IMR-90 (cell line): ENCODE results near the gene NAA80. TPM values are rescaled to one million over a fixed set of nuclear protein-coding genes. Genes with fewer than 3 reads are reported as not detected.

Experiments
- ATAC-seq: fragments of 200-7000 bp; cut with Tn5 transposase; 2 replicates; pipeline ENCODE4 v1.9.1; 2020; ENCODE audit warnings: low read depth, mild to moderate bottlenecking, moderate library complexity
- BruUV-seq: library from RNA; stranded (reverse); fragments of 400-500 nt; replicated peaks from 2 replicates; lab custom pipeline; 2021; lab: Mats Ljungman, UMichigan
- CTCF ChIA-PET: fragments of 300-600 bp; formaldehyde crosslinking; extraction: SDS; loops from one replicate; lab custom pipeline; 2021; ENCODE audit warnings: antibody characterized with exemption; lab: Yijun Ruan, JAX
- POLR2A ChIA-PET: fragments of 300-600 bp; sonication (Branson Sonifier 250); formaldehyde crosslinking; loops from one replicate; lab custom pipeline; 2022; ENCODE audit warnings: antibody characterized with exemption; ENCODE audit not compliant: unreplicated experiment; lab: Charles Lee
- DNase-seq: peaks from one replicate; pipeline ENCODE4 v3.0.0; 2013
- H2AFZ ChIP-seq: replicated peaks from 2 replicates; pipeline ENCODE3; 2013; ENCODE audit warnings: low read length, mild to moderate bottlenecking; ENCODE audit not compliant: poor library complexity
- H2AK5ac ChIP-seq: 2 replicates; pipeline ENCODE4 v1.6.1; 2013; ENCODE audit warnings: low read depth, low read length, inconsistent platforms
- H2AK9ac ChIP-seq: replicated peaks from 2 replicates; pipeline ENCODE3; 2013; ENCODE audit warnings: mild to moderate bottlenecking, low read depth, low read length, moderate library complexity; ENCODE audit not compliant: poor library complexity
- H2BK120ac ChIP-seq: 2 replicates; pipeline ENCODE4 v1.6.1; 2013; ENCODE audit warnings: low read depth, low read length, inconsistent platforms
- H2BK15ac ChIP-seq: 3 replicates; pipeline ENCODE4 v1.6.1; 2013; ENCODE audit warnings: low read depth, low read length, inconsistent platforms
- H2BK20ac ChIP-seq: 2 replicates; pipeline ENCODE4 v1.6.1; 2013; ENCODE audit warnings: low read depth, mild to moderate bottlenecking, inconsistent platforms, low read length, moderate library complexity
- H2BK5ac ChIP-seq: 2 replicates; pipeline ENCODE4 v1.6.1; 2013; ENCODE audit warnings: mild to moderate bottlenecking, low read depth, low read length, inconsistent platforms; ENCODE audit not compliant: poor library complexity, severe bottlenecking
- H3K14ac ChIP-seq: replicated peaks from 2 replicates; pipeline ENCODE4 v1.6.1; 2013; ENCODE audit warnings: low read depth, low read length, inconsistent platforms
- H3K18ac ChIP-seq: 2 replicates; pipeline ENCODE4 v1.6.1; 2013; ENCODE audit warnings: low read depth, low read length, control low read depth
- H3K23ac ChIP-seq: 2 replicates; pipeline ENCODE4 v1.6.1; 2013; ENCODE audit warnings: low read depth, low read length, inconsistent platforms
- H3K27ac ChIP-seq: 2 replicates; pipeline ENCODE4 v1.5.1; 2013; ENCODE audit warnings: mild to moderate bottlenecking, control low read depth, low read length; ENCODE audit not compliant: insufficient read depth
- H3K27me3 ChIP-seq: 2 replicates; pipeline ENCODE4 v1.6.1; 2013; ENCODE audit warnings: low read length; ENCODE audit not compliant: control insufficient read depth, insufficient read depth
- H3K36me3 ChIP-seq: 2 replicates; pipeline ENCODE4 v1.6.1; 2013; ENCODE audit warnings: low read length, mixed read lengths; ENCODE audit not compliant: control insufficient read depth, insufficient read depth
- H3K4ac ChIP-seq: 2 replicates; pipeline ENCODE4 v1.6.1; 2013; ENCODE audit warnings: low read depth, low read length, inconsistent platforms
- H3K4me1 ChIP-seq: 2 replicates; pipeline ENCODE4 v1.6.1; 2013; ENCODE audit warnings: low read length, mixed read lengths; ENCODE audit not compliant: control insufficient read depth, insufficient read depth
- H3K4me2 ChIP-seq: 2 replicates; pipeline ENCODE4 v1.6.1; 2013; ENCODE audit warnings: low read depth, mild to moderate bottlenecking, control low read depth, low read length, moderate library complexity
- H3K4me3 ChIP-seq: 2 replicates; pipeline ENCODE4 v1.5.1; 2013; ENCODE audit warnings: low read depth, mild to moderate bottlenecking, control low read depth, low read length, moderate library complexity; ENCODE audit not compliant: insufficient read depth
- H3K56ac ChIP-seq: 2 replicates; pipeline ENCODE4 v1.6.1; 2013; ENCODE audit warnings: low read length, inconsistent platforms; ENCODE audit not compliant: insufficient read depth; ENCODE audit errors: extremely low read depth
- H3K79me1 ChIP-seq, 2 experiments: 2 replicates each; pipeline ENCODE4 v1.6.1; 2013; ENCODE audit warnings: low read length in 2 of 2, inconsistent platforms in 1 of 2, low read depth in 1 of 2
- H3K9ac ChIP-seq: 2 replicates; pipeline ENCODE4 v1.6.1; 2013; ENCODE audit warnings: low read depth, low read length, control low read depth
- H3K9me1 ChIP-seq: 2 replicates; pipeline ENCODE4 v1.6.1; 2013; ENCODE audit warnings: low read length, inconsistent platforms; ENCODE audit not compliant: insufficient read depth
- H3K9me3 ChIP-seq: 2 replicates; pipeline ENCODE4 v1.6.1; 2013; ENCODE audit warnings: low read length; ENCODE audit not compliant: control insufficient read depth, insufficient read depth
- H4K20me1 ChIP-seq: 2 replicates; pipeline ENCODE4 v1.6.1; 2013; ENCODE audit warnings: low read length, inconsistent platforms; ENCODE audit not compliant: insufficient read depth
- H4K5ac ChIP-seq: 2 replicates; pipeline ENCODE4 v1.6.1; 2013; ENCODE audit warnings: mild to moderate bottlenecking, low read depth, low read length, control low read depth
- H4K8ac ChIP-seq, 2 experiments: 2 replicates each; pipeline ENCODE4 v1.6.1; 2013; ENCODE audit warnings: low read depth in 2 of 2, low read length in 2 of 2, control low read depth in 1 of 2, inconsistent platforms in 1 of 2
- H4K91ac ChIP-seq: 2 replicates; pipeline ENCODE4 v1.6.1; 2013; ENCODE audit warnings: low read depth, low read length, inconsistent platforms; ENCODE audit not compliant: insufficient read depth
- BHLHE40 ChIP-seq: fragments of 150-350 bp; IDR thresholded peaks from 2 replicates; pipeline ENCODE4 v1.6.1; 2016; ENCODE audit warnings: mild to moderate bottlenecking, low read depth, low read length
- CEBPB ChIP-seq: IDR thresholded peaks from 2 replicates; pipeline ENCODE4 v1.6.1; 2012; ENCODE audit warnings: low read depth, low read length, improper control_type of control experiment
- CHD1 ChIP-seq: IDR thresholded peaks from 2 replicates; pipeline ENCODE4 v1.6.1; 2012; ENCODE audit warnings: low read depth, low read length, improper control_type of control experiment
- FOS ChIP-seq: fragments of 150-350 bp; IDR thresholded peaks from 2 replicates; pipeline ENCODE4 v1.6.1; 2016; ENCODE audit warnings: low read depth, low read length
- MAFK ChIP-seq: IDR thresholded peaks from 2 replicates; pipeline ENCODE4 v1.6.1; 2012; ENCODE audit warnings: low read depth, low read length, improper control_type of control experiment
- MAZ ChIP-seq: IDR thresholded peaks from 2 replicates; pipeline ENCODE4 v1.6.1; 2012; ENCODE audit warnings: low read depth, mild to moderate bottlenecking, low read length, improper control_type of control experiment, moderate library complexity, borderline replicate concordance
- MXI1 ChIP-seq: IDR thresholded peaks from 2 replicates; pipeline ENCODE4 v1.6.1; 2012; ENCODE audit warnings: low read depth, mild to moderate bottlenecking, low read length, moderate library complexity, borderline replicate concordance
- NFE2L2 ChIP-seq: fragments of 150-350 bp; IDR thresholded peaks from 2 replicates; pipeline ENCODE4 v1.6.1; 2016; ENCODE audit warnings: low read depth, mild to moderate bottlenecking, low read length
- POLR2A ChIP-seq: IDR thresholded peaks from 2 replicates; pipeline ENCODE4 v1.6.1; 2012; ENCODE audit warnings: mild to moderate bottlenecking, low read depth, low read length
- RAD21 ChIP-seq: IDR thresholded peaks from 2 replicates; pipeline ENCODE4 v1.6.1; 2012; ENCODE audit warnings: low read length, improper control_type of control experiment
- RCOR1 ChIP-seq: IDR thresholded peaks from 2 replicates; pipeline ENCODE4 v1.6.1; 2012; ENCODE audit warnings: mild to moderate bottlenecking, low read length, improper control_type of control experiment; ENCODE audit not compliant: insufficient replicate concordance
- RFX5 ChIP-seq: IDR thresholded peaks from 2 replicates; pipeline ENCODE4 v1.8.0; 2012; ENCODE audit warnings: low read depth, mild to moderate bottlenecking, low read length, moderate library complexity
- SMC3 ChIP-seq: fragments of 150-350 bp; IDR thresholded peaks from 2 replicates; pipeline ENCODE4 v1.6.1; 2016; ENCODE audit warnings: low read depth, mild to moderate bottlenecking, antibody characterized with exemption, low read length, moderate library complexity
- WGBS, 2 experiments: methylation state at CpG; one replicate each; pipeline versions ENCODE4 v1.1.5 to v1.1.7; 2013; ENCODE audit warnings: missing lambda C conversion rate in 2 of 2; ENCODE audit not compliant: insufficient read length in 1 of 2; ENCODE audit errors: extremely low coverage in 2 of 2; 5-methylcytosine and 5-hydroxymethylcytosine counted together
- dilution Hi-C: fragments of 300-500 bp; cut with HindIII; formaldehyde crosslinking; loops from one replicate; pipeline ENCODE4 v1.14.3; 2018; ENCODE audit warnings: low sequenced_read_pairs; ENCODE audit not compliant: unreplicated experiment
- in situ Hi-C: fragments of 300-500 bp; cut with MboI; formaldehyde crosslinking; loops from 3 replicates; pipeline ENCODE4 v1.14.3; 2019; ENCODE audit warnings: low sequenced_read_pairs, inconsistent platforms, mixed read lengths
- intact Hi-C: fragments of 100-400 bp; cut with micrococcal nuclease; formaldehyde crosslinking; loops from 2 replicates; pipeline ENCODE4 v1.10.0; 2022
- polyA plus RNA-seq, 3 experiments: library from polyadenylated mRNA; depleted of rRNA; stranded (reverse); fragments of >200 nt; gene quantifications; 2 replicates each; pipeline ENCODE4 v1.2.3, GENCODE V29; 2012; ENCODE audit warnings: low replicate concordance in 1 of 3
- total RNA-seq: library from RNA; depleted of rRNA; stranded (reverse); fragments of >200 nt; gene quantifications from 2 replicates; pipeline ENCODE4 v1.2.3, GENCODE V29; 2012
- TF ChIP-seq, protein P1 (sequence below): conservative IDR thresholded peaks from 2 replicates; pipeline ENCODE4 v1.5.1; 2012; ENCODE audit warnings: mild to moderate bottlenecking, low read depth, low read length, improper control_type of control experiment
- TF ChIP-seq, protein P2 (sequence below): fragments of 150-350 bp; IDR thresholded peaks from 2 replicates; pipeline ENCODE4 v1.6.1; 2016; ENCODE audit warnings: low read depth, mild to moderate bottlenecking, low read length, moderate library complexity, borderline replicate concordance

Gene NAA80
- total and polyA plus RNA-seq, 2 of the 4 experiments (the other 2 are of a cell fraction), result 5.0 to 14.4 TPM

DNA sequence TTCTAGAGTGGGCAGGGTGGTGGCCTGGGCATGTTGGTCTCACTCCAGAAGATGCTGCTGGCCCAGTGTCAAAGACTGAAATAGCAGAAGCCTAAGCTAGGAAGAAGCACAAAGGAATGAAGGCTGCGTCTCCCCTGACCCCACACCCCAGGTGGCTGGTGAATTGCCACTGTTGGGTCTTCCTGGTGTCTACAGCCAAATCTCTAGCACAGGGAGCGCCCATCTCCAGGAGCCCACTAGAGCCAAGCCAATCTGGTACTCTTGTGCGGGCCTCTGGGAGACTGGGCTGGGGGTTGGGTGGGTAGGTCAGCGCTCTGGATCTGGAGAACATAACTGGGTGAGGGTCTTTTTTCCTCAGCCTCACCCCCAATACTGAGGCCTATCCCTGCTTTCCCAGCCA is 27.9 kb upstream of the NAA80 start:
- peaks cover 18% of the 10 kb centered on the region for H4K20me1 ChIP-seq
- H3K4me1 ChIP-seq, result peaks cover 11% of the 10 kb centered on the region
- dilution Hi-C loops, result no loop called here
- H4K5ac ChIP-seq, result no peak overlapping the region
- H2BK120ac ChIP-seq, result no peak overlapping the region
- no peak overlapping the region for H2BK15ac ChIP-seq
- no peak overlapping the region for H3K23ac ChIP-seq
- ChIA-PET CTCF (interaction anchor here (1.4 kb wide), 1 partner anchor 132 kb away, joined by 3 read pairs; no protein-coding TSS in a partner anchor), POLR2A (no interaction called here)
- no peak overlapping the region for H2BK5ac ChIP-seq
- peaks cover 31% of the 10 kb centered on the region for H3K36me3 ChIP-seq
- in situ Hi-C loops, result loop anchor here (25.0 kb wide), 3 partner anchors 1060 to 1835 kb away; partner anchors contain the start of genes ABHD14B, GPR62, MANF and PCBP4
- H2AK9ac ChIP-seq, result peak overlapping the region; percentile 92
- no peaks in the 10 kb centered on the region for H3K9me3 ChIP-seq
- peak overlapping the region; percentile 27; the same call in 1 of the 2 replicates for H3K4ac ChIP-seq
- peak overlapping the region in 1 of 2 experiments; percentile 34; a peak in 1 of 4 replicates for H4K8ac ChIP-seq
- H3K9ac ChIP-seq, result peak overlapping the region; percentile 82; the same call in 1 of the 2 replicates
- intact Hi-C loops, result no loop called here
- no peak overlapping the region for H3K18ac ChIP-seq
- peak overlapping the region; percentile 68; the same call in 1 of the 2 replicates for H2AK5ac ChIP-seq
- H2AFZ ChIP-seq, result no peak overlapping the region
- H3K27me3 ChIP-seq, result no peaks in the 10 kb centered on the region
- no peak overlapping the region; the same call in 1 of the 2 replicates for H3K27ac ChIP-seq
- H3K56ac ChIP-seq, result no peak overlapping the region
- TF ChIP-seq NFE2L2 (no peak), RCOR1 (no peak), MXI1 (no peak), BHLHE40 (no peak), SMC3 (no peak), POLR2A (no peak), RAD21 (no peak), RFX5 (no peak), MAFK (no peak), FOS (no peak), CHD1 (no peak), MAZ (no peak), CEBPB (no peak)
- TF ChIP-seq, protein P1, sequence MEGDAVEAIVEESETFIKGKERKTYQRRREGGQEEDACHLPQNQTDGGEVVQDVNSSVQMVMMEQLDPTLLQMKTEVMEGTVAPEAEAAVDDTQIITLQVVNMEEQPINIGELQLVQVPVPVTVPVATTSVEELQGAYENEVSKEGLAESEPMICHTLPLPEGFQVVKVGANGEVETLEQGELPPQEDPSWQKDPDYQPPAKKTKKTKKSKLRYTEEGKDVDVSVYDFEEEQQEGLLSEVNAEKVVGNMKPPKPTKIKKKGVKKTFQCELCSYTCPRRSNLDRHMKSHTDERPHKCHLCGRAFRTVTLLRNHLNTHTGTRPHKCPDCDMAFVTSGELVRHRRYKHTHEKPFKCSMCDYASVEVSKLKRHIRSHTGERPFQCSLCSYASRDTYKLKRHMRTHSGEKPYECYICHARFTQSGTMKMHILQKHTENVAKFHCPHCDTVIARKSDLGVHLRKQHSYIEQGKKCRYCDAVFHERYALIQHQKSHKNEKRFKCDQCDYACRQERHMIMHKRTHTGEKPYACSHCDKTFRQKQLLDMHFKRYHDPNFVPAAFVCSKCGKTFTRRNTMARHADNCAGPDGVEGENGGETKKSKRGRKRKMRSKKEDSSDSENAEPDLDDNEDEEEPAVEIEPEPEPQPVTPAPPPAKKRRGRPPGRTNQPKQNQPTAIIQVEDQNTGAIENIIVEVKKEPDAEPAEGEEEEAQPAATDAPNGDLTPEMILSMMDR, result no peak
- TF ChIP-seq, protein P2, sequence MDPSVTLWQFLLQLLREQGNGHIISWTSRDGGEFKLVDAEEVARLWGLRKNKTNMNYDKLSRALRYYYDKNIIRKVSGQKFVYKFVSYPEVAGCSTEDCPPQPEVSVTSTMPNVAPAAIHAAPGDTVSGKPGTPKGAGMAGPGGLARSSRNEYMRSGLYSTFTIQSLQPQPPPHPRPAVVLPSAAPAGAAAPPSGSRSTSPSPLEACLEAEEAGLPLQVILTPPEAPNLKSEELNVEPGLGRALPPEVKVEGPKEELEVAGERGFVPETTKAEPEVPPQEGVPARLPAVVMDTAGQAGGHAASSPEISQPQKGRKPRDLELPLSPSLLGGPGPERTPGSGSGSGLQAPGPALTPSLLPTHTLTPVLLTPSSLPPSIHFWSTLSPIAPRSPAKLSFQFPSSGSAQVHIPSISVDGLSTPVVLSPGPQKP, result no peak
- H3K4me3 ChIP-seq, result peak overlapping the region; percentile 67
- WGBS, 2 experiments, result no CpG with 5 or more reads among the region's 4 CpGs
- H3K4me2 ChIP-seq, result peak overlapping the region; percentile 99
- no peak overlapping the region for H4K91ac ChIP-seq
- H3K9me1 ChIP-seq, result no peaks in the 10 kb centered on the region
- H2BK20ac ChIP-seq, result no peak overlapping the region
- BruUV-seq, result no TSS peak
- DNase-seq, result no peak
- H3K79me1 ChIP-seq, result peaks cover 32 to 45% of the 10 kb centered on the region in 2 experiments
- no peak for ATAC-seq
- H3K14ac ChIP-seq, result no peak overlapping the region
